ENCODE measurements around the gene RNF146.
"Not testable (repeated sequence)": the region's sequence is repeated elsewhere in the genome, so short reads cannot be mapped to it uniquely, and the experiment has no call there.

RNF146 gene, protein sequence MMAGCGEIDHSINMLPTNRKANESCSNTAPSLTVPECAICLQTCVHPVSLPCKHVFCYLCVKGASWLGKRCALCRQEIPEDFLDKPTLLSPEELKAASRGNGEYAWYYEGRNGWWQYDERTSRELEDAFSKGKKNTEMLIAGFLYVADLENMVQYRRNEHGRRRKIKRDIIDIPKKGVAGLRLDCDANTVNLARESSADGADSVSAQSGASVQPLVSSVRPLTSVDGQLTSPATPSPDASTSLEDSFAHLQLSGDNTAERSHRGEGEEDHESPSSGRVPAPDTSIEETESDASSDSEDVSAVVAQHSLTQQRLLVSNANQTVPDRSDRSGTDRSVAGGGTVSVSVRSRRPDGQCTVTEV

DNA sequence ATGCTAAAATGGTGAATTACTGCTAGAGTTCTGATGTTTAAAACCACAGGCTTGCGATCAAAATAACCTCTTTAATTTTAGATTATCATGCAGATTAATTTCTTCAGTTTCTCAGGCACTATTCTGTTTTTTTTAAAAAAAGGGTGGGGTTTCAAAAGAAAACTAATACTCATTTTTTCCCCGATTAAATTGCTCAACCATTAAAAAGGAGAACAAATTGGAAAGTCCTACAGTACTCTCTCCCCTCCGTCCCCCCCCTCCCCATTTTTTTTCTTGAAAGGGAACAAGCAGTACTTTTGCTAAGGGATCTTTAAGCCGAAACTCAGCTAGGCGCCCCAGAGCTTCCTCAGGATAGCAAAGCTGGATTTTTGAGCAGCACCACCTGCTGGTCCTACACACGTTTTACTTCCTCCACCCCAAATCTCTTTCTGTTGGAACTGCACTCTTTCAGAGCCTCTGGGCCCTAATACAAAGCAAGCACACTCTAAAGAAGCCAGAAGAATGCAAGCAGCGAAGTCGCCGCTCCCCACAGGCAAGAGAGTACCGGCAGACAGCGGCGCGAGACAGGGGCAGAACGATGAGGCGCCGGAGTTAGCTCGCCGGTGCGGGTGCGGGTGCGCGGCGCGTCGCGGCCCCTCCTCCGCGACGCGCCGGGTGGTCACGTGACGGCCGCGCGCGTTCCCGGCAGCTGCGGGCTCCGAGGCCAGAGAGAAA lies at the start of gene RNF146:
Gene RNF146 (plus strand): TSS at position 687 of the 714 bp plus-strand sequence. CDS start 13,475 bp downstream, outside the sequence.
- peak; percentile 68 for DNase-seq

- no peak for DNase-seq
Observed at GRCh38 chr6:127219869-127220268, 46.8 kb upstream of the RNF146 start.

DNA sequence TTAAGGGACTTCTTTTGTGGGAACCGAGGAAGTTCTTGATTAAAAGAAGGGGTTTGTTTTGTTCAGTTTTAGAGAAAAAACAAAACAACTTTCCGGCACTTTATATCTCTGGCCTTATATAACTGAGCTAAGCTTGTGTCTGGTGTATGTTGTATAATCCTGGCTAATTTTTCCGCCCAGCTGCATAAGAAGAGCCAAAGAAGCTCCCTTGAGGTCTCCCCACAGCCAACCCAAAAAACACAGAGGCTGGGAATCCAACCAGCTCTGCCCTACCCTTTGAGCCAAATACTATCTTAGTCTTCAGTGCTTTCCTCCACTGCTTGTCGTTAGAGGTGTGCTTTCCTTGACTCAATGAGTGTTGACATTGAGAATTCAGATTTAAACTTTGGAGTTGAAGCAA lies 45.5 kb upstream of the RNF146 start:
- no peak for DNase-seq

- no peak for DNase-seq
Observed at GRCh38 chr6:127222418-127222817, 44.2 kb upstream of the RNF146 start.

DNA sequence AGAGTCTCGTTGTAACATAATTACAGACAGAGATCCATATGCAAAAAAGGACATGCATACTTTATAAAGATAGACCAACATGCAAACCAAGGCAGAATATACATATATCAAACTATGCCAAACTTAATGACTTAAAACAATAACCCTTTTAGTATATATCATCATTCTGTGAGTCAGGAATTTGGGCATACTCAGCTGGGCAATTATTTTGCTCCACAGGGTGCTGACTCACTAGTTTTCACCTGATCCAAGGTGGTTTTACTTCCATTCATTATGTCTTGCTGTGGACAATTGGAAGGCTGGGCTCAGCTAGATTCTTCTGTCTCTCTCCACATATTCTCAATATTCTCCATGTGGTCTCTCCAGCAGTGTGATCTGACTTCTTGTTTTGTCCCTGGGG lies 41.2 kb upstream of the RNF146 start:
- DNase-seq = no peak

DNA sequence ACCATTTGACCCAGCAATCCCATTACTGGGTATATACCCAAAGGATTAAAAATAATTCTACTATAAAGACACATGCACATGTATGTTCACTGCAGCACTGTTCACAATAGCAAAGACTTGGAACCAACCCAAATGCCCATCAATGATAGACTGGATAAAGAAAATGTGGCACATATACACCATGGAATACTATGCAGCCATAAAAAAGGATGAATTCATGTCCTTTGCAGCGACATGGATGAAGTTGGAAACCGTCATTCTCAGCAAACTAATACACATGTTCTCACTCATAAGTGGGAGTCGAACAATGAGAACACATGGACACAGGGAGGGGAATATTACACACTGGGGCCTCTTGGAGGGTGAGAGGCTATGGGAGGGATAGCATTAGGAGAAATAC lies 32.8 kb upstream of the RNF146 start:
- not testable (repeated sequence) for DNase-seq

DNA sequence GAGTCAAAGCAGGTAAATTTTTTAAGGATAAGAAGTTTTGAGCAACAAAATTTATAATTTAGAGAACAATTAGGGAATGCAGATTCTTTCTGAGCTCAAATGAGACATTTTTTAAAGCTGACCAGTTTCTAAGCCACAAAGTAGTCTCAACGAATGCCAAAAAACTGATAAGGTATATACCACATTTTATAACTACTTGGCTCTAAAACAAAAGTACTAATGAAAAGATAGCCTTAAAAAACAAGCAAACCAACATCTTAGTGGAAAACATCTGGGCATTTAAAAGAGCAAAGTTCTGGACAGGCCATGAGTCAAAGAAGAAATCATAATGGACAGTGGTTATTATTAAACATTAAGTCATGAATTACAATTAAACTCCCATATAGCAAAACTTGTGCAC lies 23.2 kb upstream of the RNF146 start:
- no peak for DNase-seq

DNA sequence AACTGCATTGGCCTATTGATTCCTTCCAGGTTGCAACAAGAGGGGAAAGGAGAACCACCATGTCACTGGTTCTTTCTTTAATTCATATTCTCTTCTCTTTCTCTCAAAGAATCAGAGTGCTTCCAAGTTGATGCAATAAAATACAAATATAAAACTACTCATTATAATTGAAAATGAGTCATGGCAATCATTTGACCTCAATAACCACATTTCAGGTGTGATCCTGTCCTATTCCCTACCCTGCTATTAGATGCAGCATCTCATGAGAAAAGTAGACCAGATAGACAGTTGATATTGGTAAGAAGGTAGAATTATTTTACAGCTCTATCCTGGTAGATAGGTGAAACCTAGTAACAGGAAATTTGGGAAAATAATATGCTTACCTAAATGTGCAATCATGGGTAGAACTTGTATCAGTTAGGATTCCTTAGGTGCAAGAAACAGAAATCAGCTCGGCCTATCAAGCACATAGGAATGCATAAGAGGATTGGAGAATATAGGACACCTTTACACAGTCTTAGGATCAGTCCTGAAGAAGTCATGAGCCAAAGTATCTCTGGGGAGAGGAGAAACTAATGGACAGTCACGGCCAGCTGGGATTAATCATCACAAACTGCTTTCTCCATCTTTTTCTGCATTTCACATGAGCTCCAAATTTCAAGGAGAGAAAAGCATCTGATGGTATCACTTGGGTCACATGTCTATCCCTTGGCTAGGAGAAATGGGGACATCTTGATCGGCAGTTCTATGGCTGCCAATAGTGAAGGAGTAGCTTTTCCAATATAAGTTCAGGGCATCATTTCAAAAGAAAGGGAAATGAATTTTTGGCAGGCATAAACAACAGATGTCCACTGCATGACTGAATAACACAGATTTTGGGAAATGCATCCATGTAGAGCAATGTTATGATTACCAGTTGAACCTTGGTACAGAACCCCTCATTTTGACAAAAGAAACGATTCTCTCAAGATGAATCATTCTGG lies 19.3 kb upstream of the RNF146 start:
- no peak for DNase-seq

- DNase-seq = no peak
Observed at GRCh38 chr6:127249621-127250020, 17.0 kb upstream of the RNF146 start.

- DNase-seq = no peak
Observed at GRCh38 chr6:127255286-127255685, 11.4 kb upstream of the RNF146 start.

GRCh38 chr6:127262896-127263295 lies 3.8 kb upstream of the RNF146 start:
- DNase-seq = no peak

DNA sequence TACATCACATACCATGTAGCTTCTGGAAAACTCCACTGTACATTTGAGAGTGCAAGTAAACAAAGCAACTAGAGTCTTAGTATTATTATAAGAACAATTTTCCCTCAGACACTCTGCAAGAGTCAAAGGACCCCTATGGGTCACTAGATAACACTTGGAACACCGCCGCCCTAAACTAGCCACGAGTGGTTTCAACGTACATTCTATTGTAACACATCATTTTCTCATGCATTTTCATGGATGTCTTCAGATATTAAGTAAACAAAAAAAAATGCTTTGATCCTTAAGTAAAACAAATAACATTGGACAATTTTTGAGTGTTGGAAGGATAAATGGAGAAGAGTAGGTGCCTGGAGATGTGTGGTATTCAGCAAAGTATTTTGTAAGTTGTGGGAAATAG lies 3.2 kb upstream of the RNF146 start:
- DNase-seq = no peak

DNA sequence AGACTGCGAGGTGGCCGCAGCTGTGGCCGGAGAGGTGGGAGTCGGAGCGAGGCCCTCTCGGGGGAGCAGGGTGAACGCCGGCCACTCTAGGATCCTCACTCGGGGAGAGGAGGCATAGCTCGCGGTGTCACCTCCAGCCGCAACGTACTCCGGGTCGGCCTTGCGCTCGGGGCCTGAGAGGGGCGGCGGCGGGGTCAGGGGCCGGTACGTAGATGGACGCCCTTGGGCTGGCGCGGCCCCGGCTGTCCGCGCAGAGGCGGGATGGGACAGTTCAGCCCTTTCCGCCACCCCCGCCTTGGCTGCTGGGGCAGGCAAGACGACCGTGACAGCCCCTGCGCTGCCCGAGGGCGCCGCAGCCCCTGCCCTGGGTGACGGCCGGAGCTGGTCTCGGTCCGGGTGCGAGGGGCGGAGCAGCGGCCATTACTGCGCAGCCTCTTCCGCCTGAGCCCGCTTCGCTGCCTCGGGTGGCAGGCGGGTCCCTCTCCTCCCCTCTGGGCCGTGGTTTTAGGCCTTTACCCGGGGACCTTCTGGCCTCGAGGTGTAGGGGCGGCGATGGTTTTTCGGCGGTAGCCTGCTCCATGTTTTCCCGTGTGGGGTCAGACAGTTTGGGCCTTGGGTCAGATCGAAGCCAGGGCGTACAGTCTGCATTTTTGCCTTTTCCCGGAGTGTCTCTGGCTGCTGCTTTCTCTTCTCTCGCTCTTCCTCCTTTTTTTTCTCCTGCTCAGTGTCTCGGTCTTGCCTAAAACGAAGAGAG lies 405 bp downstream of the RNF146 start:
- DNase-seq = peak; percentile 60

DNA sequence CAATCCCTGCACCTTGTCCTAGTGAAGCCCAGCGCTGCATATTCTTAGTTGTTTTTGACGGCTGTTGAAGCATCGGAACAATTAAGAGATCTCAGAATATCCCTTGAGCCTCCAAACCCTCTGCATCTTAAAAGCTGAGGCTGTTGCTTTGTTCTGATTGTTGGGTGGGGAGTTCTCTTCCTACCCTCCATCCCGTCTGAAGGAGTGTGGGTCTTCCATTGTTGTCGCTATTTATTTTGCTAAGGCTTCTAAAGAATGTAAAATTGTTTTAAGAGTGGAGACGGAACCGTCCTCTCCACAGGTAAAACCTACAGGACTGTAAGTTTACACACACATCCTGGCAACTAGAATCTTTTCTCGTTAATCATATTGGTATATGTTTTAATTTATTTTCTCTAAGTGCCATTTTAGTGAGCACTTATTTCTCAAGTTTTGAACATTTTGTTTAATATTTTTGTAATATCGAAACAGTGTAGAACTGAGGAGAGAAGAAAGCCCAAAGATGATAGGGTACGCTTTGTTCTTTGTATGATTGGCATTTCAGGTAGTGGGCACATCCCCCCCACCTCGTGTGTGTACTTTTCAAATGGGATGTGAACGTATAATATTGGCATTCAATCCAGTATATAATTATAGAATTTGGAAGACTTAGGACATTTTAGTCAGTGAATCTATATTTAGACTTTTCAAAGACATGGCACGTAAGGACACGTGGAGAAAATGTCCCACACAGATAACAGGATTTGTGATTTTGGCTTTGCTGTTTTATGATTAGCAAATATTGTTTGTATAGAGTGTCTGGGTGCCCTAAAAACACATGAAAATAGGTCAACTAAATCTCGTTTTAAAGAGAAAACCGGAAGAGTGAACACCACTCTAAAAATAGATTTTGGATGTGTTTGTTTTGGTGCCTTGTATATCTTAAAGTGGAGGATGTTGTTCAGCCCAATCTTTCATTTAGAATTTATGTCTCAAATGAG lies 1.3 kb downstream of the RNF146 start:
- no peak for DNase-seq

DNA sequence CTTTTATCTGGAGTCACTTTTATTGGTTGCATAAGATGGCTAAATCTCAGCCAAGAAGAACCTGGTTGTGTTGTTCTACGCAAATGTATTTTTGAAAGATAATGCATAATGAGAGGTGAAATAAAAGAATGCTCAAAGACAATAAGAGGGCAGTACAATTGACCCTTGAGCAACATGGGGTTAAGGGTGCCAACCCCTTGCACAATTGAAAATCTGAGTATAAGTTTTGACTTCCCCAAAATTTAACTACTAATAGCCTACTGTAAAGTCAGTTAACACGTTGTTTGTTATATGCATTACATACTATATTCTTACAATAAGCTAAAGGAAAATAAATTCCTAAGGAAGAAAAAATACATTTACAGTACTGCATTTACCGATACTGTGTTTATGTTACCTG lies 5.9 kb downstream of the RNF146 start:
- no peak for DNase-seq

DNA sequence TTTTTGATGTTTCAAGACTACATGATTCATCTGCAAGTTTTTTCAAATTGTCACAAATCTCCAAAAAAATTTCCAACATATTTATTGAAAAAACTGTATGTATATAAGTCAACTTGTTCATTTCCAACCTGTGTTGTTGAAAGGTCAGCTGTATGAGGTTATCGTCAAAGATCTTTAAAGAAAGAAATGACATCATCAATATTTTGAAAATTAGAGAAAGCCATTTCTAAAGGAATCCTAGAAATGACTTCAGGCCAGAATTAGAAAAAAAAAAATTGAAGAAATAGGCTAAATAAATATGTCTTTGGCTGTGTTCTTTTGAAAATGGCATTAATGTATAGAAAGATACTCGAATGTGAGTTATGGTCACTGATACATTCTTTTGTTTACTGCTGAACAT lies 6.8 kb downstream of the RNF146 start:
- no peak for DNase-seq

- no peak for DNase-seq
Observed at GRCh38 chr6:127276331-127276730, 9.7 kb downstream of the RNF146 start.

- DNase-seq = no peak
Observed at GRCh38 chr6:127277878-127278843, 11.5 kb downstream of the RNF146 start.

DNA sequence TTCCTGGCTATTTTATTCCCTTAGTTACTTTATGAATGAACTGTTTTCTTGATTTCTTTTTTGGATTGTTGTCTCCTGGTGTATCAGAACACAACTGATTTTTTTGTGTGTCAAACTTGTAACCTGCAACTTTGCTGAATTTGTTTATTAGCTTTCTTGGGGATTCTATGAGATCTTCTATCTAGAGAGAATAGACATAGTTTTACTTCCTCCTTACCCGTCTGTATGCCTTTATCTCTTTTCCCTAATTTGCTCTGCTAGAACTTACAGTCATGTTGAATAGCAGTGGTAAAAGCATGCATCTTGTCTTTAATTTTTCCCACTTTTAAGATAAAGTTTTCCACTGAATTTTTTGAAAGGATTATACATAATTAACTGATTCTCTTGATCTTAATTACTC lies 13.2 kb downstream of the RNF146 start:
- no peak for DNase-seq

GRCh38 chr6:127282184-127282583 lies 15.5 kb downstream of the RNF146 start:
- no peak for DNase-seq
